ENCODE data around the gene FSTL3.
"Not testable (repeated sequence)": the region's sequence is repeated elsewhere in the genome, so short reads cannot be mapped to it uniquely, and the experiment has no call there.

The FSTL3 gene

DNA sequence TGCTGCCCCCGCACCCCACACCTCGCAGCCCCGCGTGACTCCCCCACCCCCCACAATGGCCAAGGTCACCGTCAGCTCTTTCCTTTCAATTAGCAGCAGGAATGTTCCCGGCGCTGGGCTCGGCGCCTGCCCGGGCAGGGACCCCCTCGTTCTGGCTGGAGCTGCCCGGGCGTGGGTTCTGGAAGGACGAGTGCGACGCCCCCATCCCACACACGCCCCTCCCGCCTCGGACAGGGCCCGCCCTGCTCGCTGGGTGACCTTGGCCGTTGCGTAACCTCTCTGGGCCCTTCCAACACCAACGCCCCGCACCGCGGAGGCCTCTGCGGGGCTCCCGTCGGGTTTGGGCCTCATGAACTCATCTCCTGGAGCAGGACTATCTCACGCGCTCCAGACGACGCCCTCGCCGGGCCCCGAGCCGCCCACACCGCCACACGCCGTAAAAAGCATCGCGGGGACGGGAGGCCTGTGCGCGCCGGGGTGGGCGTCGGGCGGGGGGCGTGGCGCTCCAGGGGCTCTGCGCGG is 42.9 kb downstream of the FSTL3 start:
- no peak for DNase-seq

DNA sequence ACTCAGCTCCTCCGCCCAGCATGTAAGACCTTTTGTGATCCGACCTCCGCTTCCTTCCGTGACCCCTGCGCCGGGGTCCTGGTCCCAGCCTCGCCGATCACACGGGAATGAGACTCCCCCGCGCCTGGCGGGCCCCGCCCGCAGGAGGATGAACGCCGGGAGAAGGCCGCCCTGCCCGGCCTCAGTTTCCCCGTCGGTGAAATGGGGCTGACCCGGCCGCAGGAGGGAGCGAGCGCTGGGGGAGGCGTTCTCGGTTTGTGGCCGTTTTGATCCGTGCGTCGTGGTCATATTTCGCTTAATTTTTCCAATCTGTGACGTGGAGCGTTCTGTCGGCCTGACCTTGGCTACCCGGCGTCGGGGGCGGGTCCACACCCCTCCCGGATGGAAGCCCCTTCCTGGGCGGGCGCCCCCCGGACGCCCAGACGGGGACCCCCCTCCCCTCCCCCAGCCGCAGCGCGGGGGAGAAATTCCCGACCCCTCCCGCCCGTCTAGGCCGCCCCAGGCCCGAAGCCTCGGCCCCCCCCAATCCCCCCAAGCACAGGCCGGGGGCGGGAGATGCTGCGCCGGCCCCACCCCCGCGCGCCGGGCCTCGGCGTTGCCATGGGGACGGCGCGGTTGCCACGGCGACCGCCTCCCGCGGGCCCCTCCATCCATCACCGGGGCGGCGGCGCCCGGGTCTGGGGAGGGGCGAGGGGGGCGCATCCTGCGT is 43.6 kb downstream of the FSTL3 start:
- no peak for DNase-seq

DNA sequence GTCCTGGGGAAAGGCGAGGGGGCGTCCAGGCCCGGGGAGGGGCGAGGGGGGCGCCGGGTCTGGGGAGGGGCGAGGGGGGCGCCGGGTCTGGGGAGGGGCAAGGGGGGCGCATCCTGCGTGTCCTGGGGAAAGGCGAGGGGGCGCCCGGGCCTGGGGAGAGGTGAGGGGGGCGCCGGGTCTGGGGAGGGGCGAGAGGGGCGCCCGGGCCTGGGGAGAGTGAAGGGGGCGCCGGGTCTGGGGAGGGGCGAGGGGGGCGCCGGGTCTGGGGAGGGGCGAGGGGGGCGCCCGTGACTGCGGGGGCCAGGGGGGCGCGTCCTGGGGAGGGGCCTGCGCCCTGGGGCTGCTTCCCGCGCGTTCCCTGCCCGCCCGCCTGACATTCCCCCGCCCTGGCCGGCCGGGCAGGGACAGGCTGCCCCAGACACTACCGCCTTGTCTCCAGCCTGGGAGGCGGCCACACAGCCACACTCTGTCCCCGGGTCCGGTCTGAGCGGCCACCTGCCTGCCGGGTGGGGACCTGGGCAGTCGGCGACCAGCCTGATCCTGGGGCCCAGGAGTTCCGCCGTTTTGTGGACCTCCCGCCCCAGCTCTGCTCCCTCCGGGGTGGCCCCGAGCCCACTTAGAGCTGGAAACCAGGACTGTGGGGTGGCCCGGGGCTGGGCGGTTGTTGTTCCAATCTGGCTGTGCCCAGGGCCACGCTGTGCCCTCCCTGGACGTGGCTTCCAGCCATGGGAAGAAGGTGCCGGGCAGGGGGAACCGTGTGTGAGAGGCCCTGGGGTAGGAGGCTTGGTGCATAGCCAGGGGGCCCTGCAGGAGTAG is 44.4 kb downstream of the FSTL3 start:
- no peak for DNase-seq

DNA sequence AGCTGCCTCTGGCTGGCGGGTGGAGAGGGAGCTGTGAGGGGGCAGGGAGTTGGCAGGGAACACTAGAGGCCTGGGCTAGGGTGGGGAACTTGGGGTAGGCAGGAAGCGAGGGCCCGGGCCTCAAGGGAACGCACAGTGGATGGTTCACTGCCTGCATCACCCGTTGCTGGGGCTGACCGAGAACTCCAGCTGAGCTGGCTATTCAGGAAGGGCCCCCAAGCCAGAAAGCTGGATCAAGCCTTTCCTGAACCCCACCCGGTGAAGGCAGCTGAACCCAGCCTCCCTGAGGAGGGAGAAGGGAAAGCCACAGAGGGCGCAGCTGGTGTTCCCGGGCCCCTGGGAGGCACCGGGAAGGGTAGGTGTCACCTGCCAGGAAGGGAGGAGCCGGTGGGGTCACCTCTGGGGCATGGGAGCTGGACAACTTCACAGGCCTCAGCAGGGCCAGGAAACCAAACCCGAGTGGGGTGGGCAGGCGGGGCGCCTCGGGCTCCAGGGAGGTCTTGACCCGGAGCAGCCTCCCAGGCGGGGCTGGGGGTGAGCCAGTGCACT is 46.4 kb downstream of the FSTL3 start:
- no peak for DNase-seq

DNA sequence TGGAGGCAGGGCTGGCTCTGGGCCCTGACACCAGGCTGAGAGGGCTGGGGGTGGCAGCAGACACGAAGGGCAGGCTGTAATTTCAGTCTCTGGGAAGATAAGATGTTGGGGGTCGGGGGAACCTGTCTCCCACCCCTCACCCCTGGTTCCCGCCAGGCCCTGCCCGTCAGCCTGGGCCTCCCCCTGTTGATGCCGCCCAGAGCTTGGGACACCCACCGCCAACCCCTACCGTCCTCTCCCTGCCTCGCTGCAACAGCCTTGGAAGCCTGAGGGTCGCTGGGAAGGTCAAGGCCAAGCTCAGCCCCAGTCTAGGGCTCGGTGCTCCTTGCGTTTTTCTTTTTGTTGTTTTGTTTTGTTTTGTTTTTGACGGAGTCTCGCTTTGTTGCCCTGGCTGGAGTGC is 47.1 kb downstream of the FSTL3 start:
- DNase-seq: no peak

DNA sequence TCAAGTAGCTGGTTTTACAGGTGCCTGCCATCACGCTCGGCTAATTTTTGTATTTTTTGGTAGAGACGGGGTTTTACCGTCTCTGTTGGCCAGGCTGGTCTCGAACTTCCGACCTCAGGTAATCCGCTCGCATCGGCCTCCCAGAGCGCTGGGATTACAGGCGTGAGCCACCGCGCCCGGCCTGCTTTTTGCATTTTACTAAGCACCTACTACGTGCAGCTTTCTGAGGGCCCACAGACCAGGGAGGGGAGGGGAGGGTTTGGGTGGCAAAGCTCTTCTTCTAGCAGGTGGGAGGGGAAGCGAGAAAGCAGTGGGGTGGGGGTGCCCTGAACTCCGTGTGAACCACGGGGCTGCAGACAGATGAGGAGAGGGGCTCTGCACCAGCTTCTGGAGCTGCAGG is 47.5 kb downstream of the FSTL3 start:
- DNase-seq: no peak

DNA sequence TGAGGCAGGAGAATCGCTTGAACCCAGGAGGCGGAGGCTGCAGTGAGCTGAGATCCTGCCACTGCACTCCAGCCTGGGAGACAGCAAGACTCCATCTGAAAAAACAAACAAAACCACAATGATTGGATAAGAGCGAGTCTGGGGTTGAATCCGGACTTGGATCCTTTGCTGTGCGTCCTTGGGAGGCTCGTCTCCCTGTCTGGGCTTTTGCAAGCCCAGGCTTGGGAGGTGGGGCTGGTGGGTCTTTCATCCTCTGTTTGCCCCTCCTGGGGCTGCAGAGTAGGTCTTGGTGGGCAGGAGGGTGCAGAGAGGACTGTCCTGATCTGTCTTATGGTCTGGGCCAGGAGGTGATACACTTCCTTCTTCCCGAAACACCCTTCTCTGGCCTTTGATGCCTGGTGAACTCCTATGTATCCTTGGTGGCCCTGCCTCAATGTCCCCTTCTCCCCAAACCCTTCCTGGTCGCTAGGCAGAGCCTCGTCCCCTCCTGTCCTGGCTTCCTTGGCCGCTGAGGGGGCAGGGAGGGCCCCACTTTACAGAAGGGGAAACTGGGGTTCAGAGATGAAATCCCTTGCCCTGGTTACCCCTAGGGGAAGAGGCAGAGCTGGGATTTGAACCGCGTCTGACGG is 49.4 kb downstream of the FSTL3 start:
- DNase-seq: no peak

DNA sequence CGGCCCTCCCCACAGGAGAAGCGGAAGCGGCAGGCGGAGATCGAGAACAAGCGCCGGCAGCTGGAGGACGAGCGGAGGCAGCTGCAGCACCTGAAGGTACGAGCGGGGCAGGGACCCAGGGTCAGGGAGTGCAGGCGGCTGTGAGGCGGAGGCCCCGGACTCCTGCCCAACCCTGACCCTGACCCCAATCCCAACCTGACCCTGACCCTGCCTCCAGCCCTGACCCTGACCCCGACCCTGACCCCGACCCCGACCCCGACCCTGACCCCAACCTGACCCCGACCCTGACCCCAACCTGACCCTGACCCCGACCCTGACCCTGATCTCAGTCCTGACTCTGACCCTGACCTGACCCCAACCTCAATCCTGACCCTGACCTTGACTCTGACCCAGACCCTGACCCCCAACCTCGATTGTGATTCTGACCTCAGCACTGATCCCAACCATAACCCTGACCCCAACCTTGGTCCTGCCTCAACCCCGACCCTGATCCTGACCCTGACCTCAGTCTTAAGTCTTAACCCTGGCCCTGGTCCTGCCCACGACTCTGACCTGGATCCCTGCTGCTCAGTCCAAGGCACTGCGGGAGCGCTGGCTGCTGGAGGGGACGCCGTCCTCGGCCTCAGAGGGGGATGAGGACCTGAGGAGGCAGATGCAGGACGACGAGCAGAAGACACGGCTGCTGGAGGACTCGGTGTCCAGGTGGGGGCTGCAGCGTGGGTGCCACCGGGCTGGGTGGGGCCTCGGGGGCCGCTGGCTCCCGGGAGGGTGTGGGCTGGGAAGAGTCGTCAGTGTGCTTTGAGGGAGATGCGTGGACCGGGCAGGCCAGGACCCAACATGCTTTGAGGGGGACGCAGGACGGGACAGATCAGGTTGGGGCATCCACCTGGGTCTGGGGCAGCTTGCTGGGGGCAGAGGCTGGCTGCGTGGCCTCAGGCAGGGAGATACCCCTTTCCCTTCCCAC is 51.1 kb downstream of the FSTL3 start:
- no peak for DNase-seq

DNA sequence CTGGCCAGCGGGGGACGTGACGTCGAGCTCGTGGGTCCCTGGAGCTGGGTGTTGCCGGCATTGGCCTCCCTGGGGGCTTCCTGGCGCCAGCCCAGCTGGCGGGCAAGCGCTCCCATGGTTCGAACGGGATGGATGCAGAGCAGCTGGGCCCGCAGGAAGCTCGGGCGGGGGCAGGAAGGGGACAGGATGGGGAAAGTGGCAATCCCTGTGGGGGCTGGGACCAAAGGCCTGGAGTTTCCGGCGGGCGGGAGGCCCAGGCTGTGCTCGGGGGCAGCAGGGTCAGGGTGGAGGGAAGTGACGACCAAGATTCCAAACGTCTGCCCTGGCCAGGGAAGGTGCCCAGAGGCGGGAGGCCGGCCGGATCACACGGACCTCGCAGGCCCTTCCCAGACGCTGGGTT is 51.8 kb downstream of the FSTL3 start:
- DNase-seq: no peak

DNA sequence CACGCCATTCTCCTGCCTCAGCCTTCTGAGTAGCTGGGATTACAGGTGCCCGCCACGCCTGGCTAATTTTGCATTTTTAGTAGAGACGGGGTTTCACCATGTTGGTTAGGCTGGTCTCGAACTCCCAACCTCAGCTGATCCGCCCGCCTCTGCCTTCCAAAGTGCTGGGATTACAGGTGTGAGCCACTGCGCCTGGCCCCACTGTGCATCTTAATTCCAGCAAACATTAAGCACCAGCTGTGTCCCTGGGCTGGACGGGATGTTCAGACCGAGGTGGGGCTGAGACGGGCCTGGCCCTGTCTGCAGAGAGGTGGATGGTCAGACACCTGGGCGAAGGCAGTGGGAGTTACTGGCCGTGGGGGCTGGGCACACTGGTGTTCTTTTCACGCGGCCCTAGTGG is 53.4 kb downstream of the FSTL3 start:
- DNase-seq: not testable (repeated sequence)

DNA sequence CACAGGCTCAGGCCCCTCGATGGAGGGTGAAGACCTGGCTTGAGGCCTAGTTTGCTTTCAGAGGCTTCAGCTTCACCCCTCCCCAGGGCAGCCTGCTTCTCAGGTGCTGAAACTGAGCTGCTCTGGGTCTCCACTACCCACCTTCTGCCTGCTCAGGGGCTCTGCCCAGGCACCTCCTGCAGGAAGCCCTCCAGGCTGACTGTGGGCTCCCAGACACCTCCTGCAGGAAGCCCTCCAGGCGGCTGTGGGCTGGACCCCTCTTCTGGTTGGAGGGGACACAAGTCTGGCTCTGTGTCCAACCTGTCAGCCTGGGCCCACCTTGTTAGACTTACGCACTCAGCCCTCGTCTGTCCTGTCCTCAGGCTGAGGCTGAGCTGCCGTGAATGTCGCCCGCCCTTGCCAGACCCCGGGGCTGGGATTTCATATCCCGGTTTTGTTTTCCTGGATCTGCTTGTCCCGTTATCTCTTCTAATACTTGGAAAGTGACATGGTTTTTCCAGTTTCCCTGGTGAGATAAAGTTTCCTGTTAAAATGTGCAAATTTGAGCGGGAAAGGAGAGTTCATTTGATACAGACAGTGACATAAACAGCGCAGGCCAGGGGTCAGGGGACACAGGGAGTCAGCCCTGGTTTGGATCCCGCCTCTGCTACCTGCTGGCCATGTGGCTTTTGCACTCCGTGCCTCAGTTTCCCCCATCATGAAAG is 53.9 kb downstream of the FSTL3 start:
- no peak for DNase-seq

DNA sequence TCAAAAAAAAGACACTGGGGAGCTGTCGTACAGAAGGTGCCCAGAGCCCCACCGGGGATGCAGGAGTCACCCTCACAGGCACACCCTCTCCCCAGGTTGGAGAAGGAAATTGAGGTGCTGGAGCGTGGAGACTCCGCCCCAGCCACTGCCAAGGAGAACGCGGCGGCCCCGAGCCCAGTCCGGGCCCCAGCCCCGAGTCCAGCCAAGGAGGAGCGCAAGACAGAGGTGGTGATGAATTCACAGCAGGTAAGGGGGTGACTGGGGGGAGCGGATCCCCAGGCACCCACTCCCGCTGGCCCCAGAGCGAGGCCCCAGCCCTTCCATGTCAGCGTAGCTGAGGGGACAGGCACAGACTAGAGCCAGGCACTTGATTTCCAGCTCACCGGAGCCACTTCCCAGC is 54.8 kb downstream of the FSTL3 start:
- no peak for DNase-seq

DNA sequence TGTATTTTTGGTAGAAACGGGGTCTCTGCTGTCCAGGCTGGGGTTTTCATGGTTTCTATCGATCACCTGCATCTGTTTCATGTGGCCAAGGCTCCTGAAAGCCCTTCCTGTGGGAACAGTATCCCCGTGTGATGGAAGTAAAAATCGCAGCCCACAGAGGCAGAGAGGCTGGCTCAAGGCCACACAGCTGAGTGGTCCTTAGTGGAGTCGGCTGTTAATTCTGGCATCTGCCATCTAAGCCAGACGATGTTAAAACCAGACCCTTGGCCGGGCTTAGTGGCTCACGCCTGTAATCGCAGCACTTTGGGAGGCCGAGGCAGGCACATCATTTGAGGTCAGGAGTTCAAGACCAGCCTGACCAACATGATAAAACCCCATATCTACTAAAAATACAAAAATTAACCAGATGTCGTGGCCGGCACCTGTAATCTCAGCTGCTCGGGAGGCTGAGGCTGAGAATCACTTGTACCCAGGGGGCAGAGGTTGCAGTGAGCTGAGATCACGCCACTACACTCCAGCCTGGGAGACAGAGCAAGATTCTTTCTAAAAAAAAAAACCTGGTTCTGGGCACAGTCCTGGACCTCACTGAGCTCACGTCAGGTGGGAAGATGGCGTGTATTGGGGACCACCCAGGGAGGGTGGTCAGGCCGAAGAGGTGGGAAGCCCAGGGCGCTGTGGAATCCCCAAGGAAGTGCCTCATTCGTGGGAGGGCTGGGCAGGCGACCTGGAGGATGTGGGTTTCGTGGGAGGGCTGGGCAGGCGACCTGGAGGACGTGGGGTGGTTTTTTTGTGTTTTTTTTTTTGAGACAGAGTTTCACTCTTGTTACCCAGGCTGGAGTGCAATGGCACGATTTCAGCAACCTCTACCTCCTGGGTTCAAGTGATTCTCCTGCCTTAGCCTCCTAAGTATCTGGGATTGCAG is 56.2 kb downstream of the FSTL3 start:
- no peak for DNase-seq

Data from NCI-H1694 (cell line).